Right cardiac atrium (tissue), 5 donors: ENCODE measurements around the gene METTL24. TPM values are rescaled to one million over a fixed set of nuclear protein-coding genes. Genes with fewer than 3 reads are reported as not detected.

Experiments
- ATAC-seq, 2 donors: fragments of 200-7000 bp; cut with Tn5 transposase; one replicate each; pipeline versions ENCODE4 v1.8.0 to v1.9.1; 2020; ENCODE audit warnings: moderate library complexity in 2 of 2, mild to moderate bottlenecking in 1 of 2
- DNase-seq, 3 donors: peaks; one replicate each; pipeline ENCODE4 v3.0.0-alpha.2; 2020
- H3K27ac ChIP-seq: one replicate; pipeline ENCODE4 v1.5.1; 2013; ENCODE audit warnings: mild to moderate bottlenecking, low read length, control low read depth, moderate library complexity
- H3K27me3 ChIP-seq: one replicate; pipeline ENCODE4 v1.6.1; 2013; ENCODE audit not compliant: control insufficient read depth, insufficient read depth
- H3K4me1 ChIP-seq: one replicate; pipeline ENCODE4 v1.6.1; 2013; ENCODE audit warnings: low read length; ENCODE audit not compliant: control insufficient read depth, insufficient read depth
- H3K4me3 ChIP-seq: one replicate; pipeline ENCODE4 v1.5.1; 2013; ENCODE audit warnings: low read length, control low read depth
- H3K9me3 ChIP-seq: one replicate; pipeline ENCODE4 v1.6.1; 2013; ENCODE audit warnings: low read length; ENCODE audit not compliant: control insufficient read depth
- WGBS: extraction: QIAGEN DNeasy Blood & Tissue Kit; methylation state at CpG from one replicate; pipeline ENCODE4 v1.1.7; 2013; 5-methylcytosine and 5-hydroxymethylcytosine counted together
- intact Hi-C, 4 donors: fragments of 100-400 bp; cut with DNase I; formaldehyde crosslinking; loops; one replicate each; pipeline versions ENCODE4 v1.11.0 to v1.14.0; 2022 to 2023
- polyA plus RNA-seq: library from polyadenylated mRNA; stranded (reverse); fragments of 200-250 nt; gene quantifications from one replicate; pipeline ENCODE4 v1.2.3, GENCODE V29; 2013
- total RNA-seq, 4 donors: library from RNA; stranded (reverse); fragmentation: NEBNext Ultra II Directional; extraction: Animal tissue kit (Norgen Biotek cat#: 25700); gene quantifications; one replicate each; pipeline ENCODE4 v1.2.1, GENCODE V29; 2021
- donor health status: healthy with polysubstance abuse.
- donor health status: DM: no; HTN: yes; CAD: no.
- donor health status: DM: no; HTN: no; CAD: no.
- donor health status: DM: no; HTN: yes; CAD: no; lungs with severe emphysema.
- donor health status: DM: yes; HTN: yes; CAD: no.

METTL24 gene
- total and polyA plus RNA-seq, 5 donors, result 0.77 to 4.2 (median 3.5) TPM

DNA sequence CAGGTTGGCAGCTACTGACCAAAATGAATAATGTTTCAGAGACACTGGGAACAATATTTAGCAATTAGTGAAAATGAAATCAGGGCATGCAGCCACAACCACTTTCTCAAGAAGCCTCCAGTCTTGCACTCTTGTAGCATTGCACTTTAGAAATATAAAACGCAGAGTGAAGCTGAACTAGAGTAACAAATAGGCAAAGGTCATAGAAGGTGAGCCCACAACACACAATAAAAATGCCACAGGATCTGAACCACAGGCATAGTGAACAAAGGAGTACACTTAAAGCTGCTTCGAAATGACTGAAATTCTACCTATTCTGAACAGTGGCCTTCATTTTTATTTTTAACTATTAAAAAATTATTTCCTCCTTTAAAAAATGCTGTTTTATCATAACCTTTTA is 32.3 kb upstream of the METTL24 start:
- H3K9me3 ChIP-seq, result no peaks in the 10 kb centered on the region
- ATAC-seq, result no peak
- H3K27ac ChIP-seq, result no peak overlapping the region
- no peak for DNase-seq
- 44% methylated on average over 2 of the region's 2 CpGs for WGBS
- H3K4me1 ChIP-seq, result peaks cover 2% of the 10 kb centered on the region
- intact Hi-C loops, result loop anchor here in 2 of 4 donors (5.0 to 10.0 kb wide), 4 partner anchors 206 to 686 kb away; partner anchors contain the start of genes CDC40 (in 1 of the 2) and WASF1 (in 1 of the 2)
- no peak overlapping the region for H3K4me3 ChIP-seq
- no peaks in the 10 kb centered on the region for H3K27me3 ChIP-seq

DNA sequence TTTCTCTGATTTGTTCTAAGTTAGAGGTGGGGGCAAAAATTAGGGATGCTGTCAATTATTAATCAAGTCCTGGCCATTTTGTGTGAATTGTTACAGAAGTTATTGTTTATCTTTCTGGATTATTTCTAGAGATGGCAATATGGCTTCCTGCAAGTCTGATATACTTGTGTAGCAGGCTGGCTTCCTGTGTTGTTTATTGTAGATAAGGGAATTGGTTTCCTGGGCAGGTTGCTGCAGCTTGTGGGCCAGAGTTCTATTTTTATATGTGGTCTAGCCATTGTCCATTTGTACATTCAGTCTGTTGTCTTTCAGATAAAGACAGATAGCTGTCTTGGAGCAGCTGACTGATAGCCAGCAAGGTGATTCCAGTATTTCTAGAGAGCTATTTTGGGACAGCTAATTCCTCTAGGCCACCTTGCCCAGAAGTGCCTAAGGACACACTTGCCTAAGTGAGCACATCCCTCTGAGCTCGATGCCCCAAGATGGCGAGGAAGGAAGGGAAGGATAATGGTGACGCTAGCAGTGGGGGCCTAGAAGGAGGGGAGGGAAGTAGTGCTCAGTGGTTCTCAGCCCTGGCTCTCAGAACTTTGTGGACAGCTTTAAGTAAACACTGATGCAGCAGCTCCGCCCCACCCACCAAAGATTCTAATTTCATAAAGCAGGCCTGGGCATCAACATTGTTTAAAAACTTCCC is 31.7 kb upstream of the METTL24 start:
- H3K27me3 ChIP-seq, result no peaks in the 10 kb centered on the region
- WGBS, result 70% methylated on average over 4 of the region's 4 CpGs
- no peak for DNase-seq
- H3K27ac ChIP-seq, result no peak overlapping the region
- H3K4me3 ChIP-seq, result no peak overlapping the region
- peak; percentile 15 to 42 for ATAC-seq
- peaks cover 2% of the 10 kb centered on the region for H3K4me1 ChIP-seq
- no peaks in the 10 kb centered on the region for H3K9me3 ChIP-seq
- intact Hi-C loops, result loop anchor here (5.0 to 10.0 kb wide), 4 partner anchors 205 to 685 kb away; partner anchors contain the start of genes WASF1 (in 2 of the 4) and CDC40 (in 1 of the 4)

DNA sequence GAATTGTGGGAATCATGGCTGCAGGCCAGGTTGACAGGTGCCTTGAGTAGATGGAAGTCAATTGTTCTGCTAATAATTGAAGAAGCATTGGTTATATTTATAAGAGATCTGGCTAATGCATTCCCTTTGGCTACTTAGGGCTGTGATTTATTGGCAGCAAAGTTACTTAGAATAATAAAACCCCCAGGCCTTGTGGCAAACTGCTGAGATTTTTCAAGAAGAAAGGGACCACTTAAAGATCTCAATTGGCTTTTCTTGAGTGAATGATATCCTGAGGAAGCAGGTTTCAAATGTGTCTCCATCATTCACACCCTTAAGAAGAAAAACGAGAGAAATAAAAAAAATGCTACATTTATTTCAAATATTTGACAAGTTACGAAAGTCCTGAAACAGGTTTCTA is 29.8 kb upstream of the METTL24 start:
- Histone ChIP-seq H3K4me1 (peaks cover 2% of the 10 kb centered on the region), H3K9me3 (no peaks in the 10 kb centered on the region), H3K27ac (no peak overlapping the region), H3K27me3 (no peaks in the 10 kb centered on the region), H3K4me3 (no peak overlapping the region)
- whole genome bisulfite sequencing, result 72% methylated on average over 2 of the region's 2 CpGs
- DNase-seq (no peak), ATAC-seq (no peak)
- intact Hi-C loops, result loop anchor here in 2 of 4 donors (5.0 to 10.0 kb wide), 2 partner anchors 211 to 683 kb away; partner anchors contain the start of gene WASF1 (in 1 of the 2)

DNA sequence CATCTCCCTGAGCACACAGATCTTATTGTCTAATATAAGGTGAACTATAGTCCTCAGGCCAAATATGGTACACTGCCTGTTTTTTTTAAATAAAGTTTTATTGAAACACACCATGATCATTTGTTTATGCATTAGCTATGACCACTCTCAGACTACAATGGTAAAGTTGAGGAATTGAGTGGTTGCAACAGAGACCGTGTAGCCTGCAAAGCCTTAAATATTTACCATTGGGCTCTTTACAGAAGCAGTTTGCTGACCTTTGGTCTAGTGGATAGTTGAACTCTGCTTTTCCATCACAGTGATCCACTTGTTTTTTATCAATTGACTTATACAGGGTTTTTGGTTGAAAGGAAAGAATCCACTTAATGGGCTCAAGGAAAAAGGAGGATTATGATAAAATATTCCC is 27.3 kb upstream of the METTL24 start:
- Histone ChIP-seq H3K9me3 (no peaks in the 10 kb centered on the region), H3K4me3 (no peak overlapping the region), H3K27ac (no peak overlapping the region), H3K27me3 (no peaks in the 10 kb centered on the region), H3K4me1 (peaks cover 2% of the 10 kb centered on the region)
- intact Hi-C loops, result loop anchor here in 2 of 4 donors (5.0 to 10.0 kb wide), 2 partner anchors 208 to 681 kb away; partner anchors contain the start of gene WASF1 (in 1 of the 2)
- 95% methylated on average over 1 of the region's 1 CpG for WGBS
- DNase-seq, result no peak
- no peak for ATAC-seq

DNA sequence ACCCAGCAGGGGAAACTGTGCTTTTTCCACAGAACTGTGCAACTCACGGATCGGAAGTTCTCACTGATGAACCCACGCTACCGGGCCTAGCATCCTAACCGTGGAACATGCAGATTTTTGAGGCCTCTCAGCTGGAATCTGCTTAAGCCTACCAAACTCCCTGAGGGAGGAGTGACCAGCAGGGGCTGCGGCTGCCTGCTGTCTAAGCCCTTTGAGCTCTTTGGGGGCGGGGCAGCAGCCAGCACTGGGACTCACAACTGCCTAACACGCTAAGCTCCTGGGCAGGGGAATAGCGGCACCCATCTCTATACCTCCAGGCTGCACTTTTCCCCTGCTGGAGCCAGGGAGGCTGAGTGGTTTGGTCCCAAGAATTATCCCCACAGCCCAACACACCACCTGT is 20.4 kb upstream of the METTL24 start:
- no peak for DNase-seq
- ATAC-seq, result no peak
- 59% methylated on average over 9 of the region's 9 CpGs for WGBS
- H3K9me3 ChIP-seq, result no peaks in the 10 kb centered on the region
- H3K27me3 ChIP-seq, result no peaks in the 10 kb centered on the region
- H3K4me3 ChIP-seq, result no peak overlapping the region
- H3K4me1 ChIP-seq, result no peaks in the 10 kb centered on the region
- intact Hi-C loops, result no loop called here
- no peak overlapping the region for H3K27ac ChIP-seq

DNA sequence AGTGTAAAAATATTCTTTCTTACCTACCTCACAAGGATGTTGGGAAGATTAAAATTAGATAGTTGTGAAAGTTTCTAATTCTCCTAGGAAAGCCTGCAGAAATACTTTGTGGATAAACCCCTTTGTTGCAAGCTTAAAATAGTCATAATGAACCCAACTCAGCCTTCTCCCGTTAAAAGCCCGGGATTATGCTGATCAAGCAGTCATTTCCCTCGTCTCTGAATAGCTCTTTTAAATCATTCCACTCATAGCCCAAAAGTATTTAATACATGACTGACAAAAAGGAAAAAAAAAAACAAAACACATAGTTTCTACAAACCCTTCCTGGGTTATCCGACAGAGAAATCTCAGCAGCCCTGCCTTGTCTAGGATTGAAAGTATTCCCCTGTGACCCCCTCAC is 10.9 kb upstream of the METTL24 start:
- Histone ChIP-seq H3K9me3 (no peaks in the 10 kb centered on the region), H3K27ac (no peak overlapping the region), H3K4me3 (no peak overlapping the region), H3K4me1 (no peaks in the 10 kb centered on the region), H3K27me3 (no peaks in the 10 kb centered on the region)
- ATAC-seq (no peak), DNase-seq (no peak)
- 47% methylated on average over 4 of the region's 4 CpGs for WGBS
- intact Hi-C loops, result no loop called here

DNA sequence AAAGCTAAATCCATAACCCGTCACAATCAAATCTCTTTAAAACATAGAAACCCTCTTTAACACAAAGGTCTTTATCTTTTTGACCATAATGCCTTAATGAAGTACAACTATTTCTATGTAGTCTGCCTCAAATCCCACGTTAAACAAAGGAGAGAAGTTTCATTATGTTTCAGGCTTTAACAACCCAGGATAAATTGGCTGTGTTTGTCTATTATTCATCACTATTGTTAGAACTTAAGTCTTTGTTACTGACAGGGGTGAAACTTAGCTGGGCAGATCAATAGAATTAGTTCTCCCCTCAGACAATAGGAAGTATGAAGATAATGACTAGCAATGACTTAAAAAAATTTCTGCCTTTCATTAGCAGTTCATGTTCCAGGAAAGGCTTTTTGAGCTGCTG is 10.1 kb upstream of the METTL24 start:
- Histone ChIP-seq H3K27me3 (no peaks in the 10 kb centered on the region), H3K9me3 (no peaks in the 10 kb centered on the region), H3K4me3 (no peak overlapping the region), H3K27ac (no peak overlapping the region), H3K4me1 (no peaks in the 10 kb centered on the region)
- WGBS, result 72% methylated on average over 2 of the region's 2 CpGs
- intact Hi-C loops, result no loop called here
- DNase-seq (no peak), ATAC-seq (no peak)

DNA sequence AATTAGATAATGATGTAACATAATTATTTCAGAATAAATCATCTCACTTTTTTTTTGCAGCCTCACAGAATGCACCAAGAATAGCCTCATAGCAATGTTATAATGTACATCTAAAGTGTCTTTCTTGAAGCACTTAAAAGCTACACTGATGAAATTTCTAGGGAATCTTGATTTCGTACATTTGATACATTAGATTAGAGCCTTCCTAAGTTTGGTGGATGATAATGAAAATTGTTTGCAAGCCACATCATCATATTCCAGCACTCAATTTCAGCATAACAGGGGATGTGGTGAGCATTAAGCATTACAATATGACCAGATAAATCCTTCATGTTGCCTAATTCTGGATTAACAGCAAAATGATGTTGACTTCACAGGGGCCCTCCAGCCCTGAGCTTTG is 9.7 kb upstream of the METTL24 start:
- 87% methylated on average over 1 of the region's 1 CpG for WGBS
- H3K4me1 ChIP-seq, result no peaks in the 10 kb centered on the region
- DNase-seq (no peak), ATAC-seq (no peak)
- no peak overlapping the region for H3K27ac ChIP-seq
- intact Hi-C loops, result no loop called here
- H3K9me3 ChIP-seq, result no peaks in the 10 kb centered on the region
- H3K27me3 ChIP-seq, result no peaks in the 10 kb centered on the region
- no peak overlapping the region for H3K4me3 ChIP-seq

DNA sequence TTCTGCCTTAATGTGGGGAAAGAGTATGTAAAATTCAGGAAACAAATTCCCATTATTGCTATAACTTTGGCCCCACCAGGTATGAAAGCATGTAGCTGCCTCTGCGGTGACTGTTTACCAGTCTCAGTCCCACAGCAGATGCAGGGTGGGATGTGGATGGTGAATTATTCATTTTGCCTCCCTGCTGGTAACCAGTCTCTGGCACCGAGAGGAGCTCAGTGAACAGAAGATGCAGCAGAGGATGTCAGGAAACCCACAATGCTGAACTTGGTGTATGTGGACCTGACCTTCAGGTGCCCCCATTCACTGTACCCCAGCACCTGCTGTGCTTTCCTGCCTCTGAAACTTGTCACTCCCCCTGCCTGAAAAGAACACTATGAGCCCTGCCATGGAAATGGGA is 8.8 kb upstream of the METTL24 start:
- no peaks in the 10 kb centered on the region for H3K9me3 ChIP-seq
- no peak overlapping the region for H3K4me3 ChIP-seq
- ATAC-seq, result no peak
- no peak for DNase-seq
- H3K4me1 ChIP-seq, result no peaks in the 10 kb centered on the region
- H3K27ac ChIP-seq, result no peak overlapping the region
- WGBS, result 74% methylated on average over 2 of the region's 2 CpGs
- H3K27me3 ChIP-seq, result no peaks in the 10 kb centered on the region
- intact Hi-C loops, result no loop called here

DNA sequence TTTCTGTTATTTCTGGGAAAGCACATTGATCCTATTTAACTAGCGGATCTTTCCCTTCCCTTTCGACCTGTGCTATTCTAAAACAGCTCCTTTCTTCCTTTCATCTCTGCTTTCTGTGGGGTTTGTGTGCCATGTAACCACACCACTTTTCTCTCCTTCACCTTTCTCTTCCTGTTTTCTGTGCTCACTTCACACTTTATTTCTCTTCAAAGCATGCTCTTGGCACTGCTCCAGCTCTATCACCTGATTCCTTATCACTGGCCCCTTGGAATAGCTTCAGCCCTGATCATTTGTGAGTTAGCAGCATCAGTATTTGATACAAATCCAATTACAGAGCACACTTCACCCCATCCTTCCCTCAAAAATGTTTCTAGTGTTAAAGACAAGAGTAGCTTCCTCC is 8.1 kb upstream of the METTL24 start:
- no peak overlapping the region for H3K4me3 ChIP-seq
- H3K4me1 ChIP-seq, result no peaks in the 10 kb centered on the region
- 69% methylated on average over 2 of the region's 2 CpGs for WGBS
- no peaks in the 10 kb centered on the region for H3K27me3 ChIP-seq
- DNase-seq (no peak), ATAC-seq (no peak)
- no peaks in the 10 kb centered on the region for H3K9me3 ChIP-seq
- no peak overlapping the region for H3K27ac ChIP-seq
- intact Hi-C loops, result no loop called here

DNA sequence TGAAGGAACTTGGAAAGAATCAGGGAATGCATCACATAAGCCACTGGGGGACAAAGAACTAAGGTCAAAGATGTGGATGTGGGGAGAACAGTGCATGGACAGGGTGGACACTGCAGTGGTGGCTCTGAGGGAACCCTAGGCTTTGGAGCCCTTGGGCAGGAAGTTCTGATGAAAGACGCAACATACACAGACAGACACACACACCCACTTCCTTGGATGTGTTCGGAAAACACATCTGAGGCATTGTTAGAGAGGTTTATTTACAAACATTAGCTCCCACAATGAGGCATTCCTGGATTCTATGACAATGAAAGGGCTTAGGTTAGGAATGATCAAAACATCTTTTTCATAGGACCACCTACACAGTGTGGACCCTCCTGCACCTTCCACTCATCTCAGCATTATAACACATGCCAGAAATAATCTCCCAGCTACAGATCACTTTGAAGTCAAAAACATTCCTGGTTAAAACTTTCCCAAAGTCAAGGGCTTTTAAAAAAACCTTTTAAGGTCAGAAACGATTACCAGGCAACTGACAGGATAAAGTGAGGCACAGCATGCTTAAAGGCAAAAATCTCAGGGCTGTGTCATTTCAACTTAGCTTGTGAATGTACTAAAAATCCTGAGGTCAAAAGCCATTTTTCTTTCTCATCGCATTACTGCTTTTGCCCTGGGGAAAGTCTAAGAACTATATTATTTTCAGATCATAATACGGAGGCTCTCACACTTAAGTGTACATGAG is 6.4 kb upstream of the METTL24 start:
- WGBS, result 66% methylated on average over 5 of the region's 5 CpGs
- H3K4me1 ChIP-seq, result no peaks in the 10 kb centered on the region
- H3K27me3 ChIP-seq, result no peaks in the 10 kb centered on the region
- no peak overlapping the region for H3K4me3 ChIP-seq
- H3K9me3 ChIP-seq, result no peaks in the 10 kb centered on the region
- no peak overlapping the region for H3K27ac ChIP-seq
- DNase-seq (no peak), ATAC-seq (no peak)
- intact Hi-C loops, result no loop called here
